ENCODE measurements around the gene SUSD6. TPM values are rescaled to one million over a fixed set of nuclear protein-coding genes. Genes with fewer than 3 reads are reported as not detected.
"Not testable (repeated sequence)": the region's sequence is repeated elsewhere in the genome, so short reads cannot be mapped to it uniquely, and the experiment has no call there.

The SUSD6 gene
- total RNA-seq, 1 experiment from 2014 or later = 32.1 TPM

- CTCF ChIA-PET = interaction anchor here (0.7 kb wide), 1 partner anchor 37 kb away, joined by 3 read pairs; no protein-coding TSS in a partner anchor
- no peak for TF ChIP-seq CTCF (IDR thresholded peaks at IDR 0.05; ENCODE audit: unreplicated experiment)
- H3K27me3 Mint-ChIP-seq (ENCODE audit: insufficient read depth, unreplicated experiment) = no peaks in the 10 kb centered on the region
- H3K9me3 Mint-ChIP-seq (ENCODE audit: unreplicated experiment) = no peaks in the 10 kb centered on the region
- intact Hi-C loops (cut with micrococcal nuclease) = no loop called here
- H3K36me3 Mint-ChIP-seq (ENCODE audit: insufficient read depth, unreplicated experiment) = peaks cover 22% of the 10 kb centered on the region
- H3K27ac Mint-ChIP-seq (ENCODE audit: low read depth, unreplicated experiment) = peak overlapping the region; percentile 11
- POLR2A ChIA-PET = interaction anchor here (0.9 to 3.8 kb wide), 4 partner anchors 11 to 69 kb away, joined by 3 to 27 read pairs (median 14); partner anchors contain the start of gene SUSD6
- BruUV-seq (replicated peaks) = no TSS peak
- DNase-seq (ENCODE audit: unreplicated experiment) = no peak
- peaks cover 71% of the 10 kb centered on the region for H3K4me1 Mint-ChIP-seq (ENCODE audit: insufficient read depth, unreplicated experiment)
- no peak overlapping the region for H3K4me3 Mint-ChIP-seq (ENCODE audit: unreplicated experiment)
Observed at GRCh38 chr14:69647213-69647612, 35.8 kb downstream of the SUSD6 start.

GRCh38 chr14:69647642-69648041, 36.2 kb downstream of the SUSD6 start:
- H3K27me3 Mint-ChIP-seq (ENCODE audit: insufficient read depth, unreplicated experiment); H3K9me3 Mint-ChIP-seq (ENCODE audit: unreplicated experiment); H3K4me3 Mint-ChIP-seq (ENCODE audit: unreplicated experiment); intact Hi-C loops (cut with micrococcal nuclease); BruUV-seq (replicated peaks); DNase-seq (ENCODE audit: unreplicated experiment): not testable (repeated sequence)
- peak overlapping the region; percentile 11 for H3K27ac Mint-ChIP-seq (ENCODE audit: low read depth, unreplicated experiment)
- ChIA-PET CTCF (interaction anchor here (0.6 to 0.7 kb wide), 2 partner anchors 37 to 73 kb away, joined by 3 read pairs; no protein-coding TSS in a partner anchor), POLR2A (interaction anchor here (0.9 to 2.8 kb wide), 5 partner anchors 10 to 69 kb away, joined by 3 to 15 read pairs (median 5); partner anchors contain the start of gene SUSD6)
- H3K4me1 Mint-ChIP-seq (ENCODE audit: insufficient read depth, unreplicated experiment) = peaks cover 68% of the 10 kb centered on the region
- H3K36me3 Mint-ChIP-seq (ENCODE audit: insufficient read depth, unreplicated experiment) = peaks cover 21% of the 10 kb centered on the region

GRCh38 chr14:69648480-69649451, 37.4 kb downstream of the SUSD6 start:
- CTCF ChIA-PET = interaction anchor here (0.6 to 1.2 kb wide), 5 partner anchors 15 to 1269 kb away, joined by 3 to 6 read pairs (median 3); no protein-coding TSS in a partner anchor
- peaks cover 16% of the 10 kb centered on the region for H3K36me3 Mint-ChIP-seq (ENCODE audit: insufficient read depth, unreplicated experiment)
- H3K4me1 Mint-ChIP-seq (ENCODE audit: insufficient read depth, unreplicated experiment) = peaks cover 66% of the 10 kb centered on the region
- H3K27me3 Mint-ChIP-seq (ENCODE audit: insufficient read depth, unreplicated experiment) = no peaks in the 10 kb centered on the region
- BruUV-seq (replicated peaks) = no TSS peak
- TF ChIP-seq CTCF (IDR thresholded peaks at IDR 0.05; ENCODE audit: unreplicated experiment) = no peak
- intact Hi-C loops (cut with micrococcal nuclease) = no loop called here
- H3K27ac Mint-ChIP-seq (ENCODE audit: low read depth, unreplicated experiment) = peak overlapping the region; percentile 65
- POLR2A ChIA-PET = interaction anchor here (0.6 to 2.8 kb wide), 9 partner anchors 8 to 118 kb away, joined by 3 to 15 read pairs (median 5); partner anchors contain the start of genes SRSF5 and SUSD6
- DNase-seq (ENCODE audit: unreplicated experiment) = peak; percentile 49
- H3K9me3 Mint-ChIP-seq (ENCODE audit: unreplicated experiment) = no peaks in the 10 kb centered on the region
- H3K4me3 Mint-ChIP-seq (ENCODE audit: unreplicated experiment) = peak overlapping the region; percentile 15

GRCh38 chr14:69650948-69651369, 39.6 kb downstream of the SUSD6 start:
- TF ChIP-seq CTCF (IDR thresholded peaks at IDR 0.05; ENCODE audit: unreplicated experiment) = no peak
- CTCF ChIA-PET = interaction anchor here (0.6 to 1.0 kb wide), 2 partner anchors 15 to 67 kb away, joined by 3 to 4 read pairs; no protein-coding TSS in a partner anchor

More at GRCh38 chr14:69650948-69651369, 39.6 kb downstream of the SUSD6 start:
- peaks cover 56% of the 10 kb centered on the region for H3K4me1 Mint-ChIP-seq (ENCODE audit: insufficient read depth, unreplicated experiment)
- H3K4me3 Mint-ChIP-seq (ENCODE audit: unreplicated experiment) = no peak overlapping the region
- intact Hi-C loops (cut with micrococcal nuclease) = loop anchor here (10.0 kb wide), 1 partner anchor 64 kb away; no protein-coding TSS in a partner anchor
- no peaks in the 10 kb centered on the region for H3K9me3 Mint-ChIP-seq (ENCODE audit: unreplicated experiment)
- POLR2A ChIA-PET = interaction anchor here (1.1 to 1.9 kb wide), 3 partner anchors 34 to 62 kb away, joined by 3 to 8 read pairs (median 7); no protein-coding TSS in a partner anchor
- H3K27ac Mint-ChIP-seq (ENCODE audit: low read depth, unreplicated experiment) = peak overlapping the region; percentile 32
- BruUV-seq (replicated peaks) = no TSS peak
- H3K27me3 Mint-ChIP-seq (ENCODE audit: insufficient read depth, unreplicated experiment) = no peaks in the 10 kb centered on the region
- peaks cover 16% of the 10 kb centered on the region for H3K36me3 Mint-ChIP-seq (ENCODE audit: insufficient read depth, unreplicated experiment)
- peak; percentile 23 for DNase-seq (ENCODE audit: unreplicated experiment)
